Endothelial cell of umbilical vein (primary cell): ENCODE measurements around the gene LRRD1. TPM values are rescaled to one million over a fixed set of nuclear protein-coding genes. Genes with fewer than 3 reads are reported as not detected.

Experiments
- BruUV-seq: library from RNA; stranded (reverse); fragments of 400-500 nt; replicated peaks from 2 replicates; lab custom pipeline; 2021; lab: Mats Ljungman, UMichigan
- CTCF ChIA-PET: fragments of 300-600, 350-600 bp; sonication (Branson Sonifier 250); formaldehyde crosslinking; loops from one replicate; lab custom pipeline; 2021; ENCODE audit warnings: antibody characterized with exemption, inconsistent platforms; lab: Charles Lee
- POLR2A ChIA-PET: fragments of 300-600, 350-600 bp; sonication (Branson Sonifier 250); formaldehyde crosslinking; loops from one replicate; lab custom pipeline; 2021; ENCODE audit warnings: antibody characterized with exemption, inconsistent platforms; lab: Charles Lee
- DNase-seq: peaks from one replicate; pipeline ENCODE4 v3.0.0-alpha.2; 2011; ENCODE audit warnings: low read depth, low spot score
- FAIRE-seq: peaks from 2 replicates; lab custom pipeline; 2011; peaks lifted over from hg19 to GRCh38; lab: Jason Lieb, UNC
- H2AFZ ChIP-seq: 2 replicates; pipeline ENCODE4 v1.6.0; 2012; ENCODE audit warnings: low read depth, low read length, control low read depth, inconsistent platforms
- H3K27ac ChIP-seq: 2 replicates; pipeline ENCODE4 v1.5.1; 2011; ENCODE audit warnings: low read depth, mild to moderate bottlenecking, control low read depth, low read length, moderate library complexity; ENCODE audit not compliant: insufficient read depth
- H3K27me3 ChIP-seq, 2 experiments: 2 replicates each; pipeline versions ENCODE4 v1.6.0 to v1.6.1; 2011; ENCODE audit warnings: low read length in 2 of 2, mixed read lengths in 1 of 2; ENCODE audit not compliant: control insufficient read depth in 2 of 2, insufficient read depth in 2 of 2
- H3K36me3 ChIP-seq, 2 experiments: 2 replicates in 1 of 2; 3 replicates in 1 of 2; pipeline ENCODE4 v1.5.1; 2011; ENCODE audit warnings: low read length in 2 of 2, mild to moderate bottlenecking in 1 of 2, moderate library complexity in 1 of 2; ENCODE audit not compliant: control insufficient read depth in 2 of 2, insufficient read depth in 2 of 2; ENCODE audit errors: extremely low read depth in 1 of 2
- H3K4me1 ChIP-seq: 3 replicates; pipeline ENCODE4 v1.5.1; 2011; ENCODE audit warnings: mild to moderate bottlenecking, low read length; ENCODE audit not compliant: control insufficient read depth, insufficient read depth; ENCODE audit errors: extremely low read depth
- H3K4me2 ChIP-seq: 2 replicates; pipeline ENCODE4 v1.6.1; 2011; ENCODE audit warnings: low read length, control low read depth, mixed read lengths; ENCODE audit not compliant: insufficient read depth
- H3K4me3 ChIP-seq, 3 experiments: fragments of 200-600 bp in 1 of 3; sonication (generic), shearing (Covaris generic) in 1 of 3; replicated peaks in 1 of 3; 2 replicates each; pipeline ENCODE4 v1.5.1; 2011 to 2016; ENCODE audit warnings: control low read depth in 3 of 3, low read length in 3 of 3, mild to moderate bottlenecking in 2 of 3, inconsistent platforms in 1 of 3, low read depth in 1 of 3, moderate library complexity in 1 of 3; ENCODE audit not compliant: insufficient read depth in 1 of 3
- H3K79me2 ChIP-seq: 2 replicates; pipeline ENCODE4 v1.6.0; 2012; ENCODE audit warnings: low read length, inconsistent platforms; ENCODE audit not compliant: control insufficient read depth, insufficient read depth
- H3K9ac ChIP-seq: replicated peaks from 2 replicates; pipeline ENCODE3; 2011; ENCODE audit warnings: low read length, control low read depth; ENCODE audit not compliant: insufficient read depth; ENCODE audit errors: extremely low read depth
- H3K9me1 ChIP-seq: replicated peaks from 3 replicates; pipeline ENCODE4 v1.6.0; 2011; ENCODE audit warnings: mild to moderate bottlenecking, low read length; ENCODE audit not compliant: control insufficient read depth, insufficient read depth; ENCODE audit errors: extremely low read depth
- H3K9me3 ChIP-seq: replicated peaks from 2 replicates; pipeline ENCODE4 v1.5.1; 2012; ENCODE audit warnings: low read length, inconsistent platforms; ENCODE audit not compliant: control insufficient read depth, insufficient read depth
- H4K20me1 ChIP-seq: replicated peaks from 2 replicates; pipeline ENCODE3; 2011; ENCODE audit warnings: mild to moderate bottlenecking, low read length; ENCODE audit not compliant: control insufficient read depth, insufficient read depth; ENCODE audit errors: extremely low read depth
- EZH2 ChIP-seq: IDR thresholded peaks from 2 replicates; pipeline ENCODE4 v1.6.1; 2012; ENCODE audit warnings: borderline replicate concordance, low read depth, mild to moderate bottlenecking, moderate library complexity, low read length, inconsistent platforms; ENCODE audit not compliant: severe bottlenecking
- FOS ChIP-seq: IDR thresholded peaks from 2 replicates; pipeline ENCODE4 v1.6.1; 2011; ENCODE audit warnings: mild to moderate bottlenecking, low read length, moderate library complexity, borderline replicate concordance; ENCODE audit not compliant: insufficient read depth
- GATA2 ChIP-seq: IDR thresholded peaks from 2 replicates; pipeline ENCODE4 v1.7.0; 2011; ENCODE audit warnings: low read depth, mild to moderate bottlenecking, moderate library complexity, mixed read lengths, low read length; ENCODE audit not compliant: insufficient read length, insufficient read depth
- JUN ChIP-seq: IDR thresholded peaks from 2 replicates; pipeline ENCODE4 v1.6.1; 2011; ENCODE audit warnings: borderline replicate concordance, low read depth; ENCODE audit not compliant: insufficient read length, insufficient read depth
- MYC ChIP-seq: IDR thresholded peaks from one replicate; pipeline ENCODE4 v1.6.1; 2011; ENCODE audit warnings: mild to moderate bottlenecking, low read depth, low read length
- POLR2A ChIP-seq: IDR thresholded peaks from 2 replicates; pipeline ENCODE4 v1.6.1; 2012; ENCODE audit warnings: low read depth, mild to moderate bottlenecking, control low read depth, low read length
- POLR2AphosphoS5 ChIP-seq: IDR thresholded peaks from 2 replicates; pipeline ENCODE4 v1.6.1; 2012; ENCODE audit warnings: low read depth, mild to moderate bottlenecking, control low read depth, low read length, moderate library complexity; ENCODE audit not compliant: insufficient read depth
- dilution Hi-C: fragments of 300-500 bp; cut with MboI; formaldehyde crosslinking; loops from one replicate; pipeline ENCODE4 v1.15.0; 2019; ENCODE audit warnings: low sequenced_read_pairs; ENCODE audit not compliant: extremely low pct_ligation_motif_present
- intact Hi-C: fragments of 100-400 bp; cut with micrococcal nuclease; formaldehyde crosslinking; loops from one replicate; pipeline ENCODE4 v1.10.0; 2022
- polyA plus RNA-seq, 4 experiments: library from polyadenylated mRNA; depleted of rRNA in 3 of 4; stranded (reverse) in 3 of 4; unstranded in 1 of 4; fragments of >200 nt; gene quantifications; 2 replicates each; pipeline versions ENCODE4 v1.2.1 to v1.2.3, GENCODE V29; 2011 to 2012; ENCODE audit warnings: missing spikeins in 1 of 4
- total RNA-seq: library from RNA; stranded (reverse); gene quantifications from 2 replicates; pipeline ENCODE4 v1.2.3, GENCODE V29; 2021
- TF ChIP-seq, protein P1 (sequence below): IDR thresholded peaks from 2 replicates; pipeline ENCODE4 v1.6.1; 2011; ENCODE audit not compliant: insufficient read depth, insufficient read length
- TF ChIP-seq, protein P2 (sequence below), 2 donors: IDR thresholded peaks; 1 replicate in 1 of 2; 2 replicates in 1 of 2; pipeline ENCODE4 v1.5.1; 2011; ENCODE audit warnings: low read length in 2 of 2, mild to moderate bottlenecking in 2 of 2, moderate library complexity in 2 of 2, control low read depth in 1 of 2, inconsistent platforms in 1 of 2, low read depth in 1 of 2; ENCODE audit not compliant: insufficient read depth in 1 of 2; ENCODE audit errors: extremely low read depth in 1 of 2

Gene LRRD1
- total and polyA plus RNA-seq, 2 donors (not counting 3 experiments of a cell fraction or from before 2014, with no cell fraction given) = 0.03 to 0.46 TPM

DNA sequence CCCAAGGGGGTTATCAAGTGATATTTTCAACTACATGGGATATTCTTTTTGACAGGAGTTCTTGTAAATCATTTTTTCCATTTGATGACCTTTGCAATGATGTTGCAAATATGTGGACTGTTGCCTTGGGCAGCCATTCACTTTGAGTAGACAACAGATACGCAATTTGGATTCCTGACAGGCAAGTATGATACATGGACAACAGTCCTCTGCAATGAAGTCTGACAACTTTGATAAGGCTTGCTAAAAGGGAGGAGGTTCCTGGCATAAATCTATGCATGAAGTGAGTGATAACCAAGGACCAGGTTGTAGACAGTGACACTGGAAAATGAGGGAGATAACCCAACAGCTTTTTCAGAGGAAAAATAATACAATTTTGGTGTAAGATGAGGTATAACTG lies 17.7 kb downstream of the LRRD1 start:
- TF ChIP-seq FOS (no peak), JUN (no peak), GATA2 (no peak), POLR2A (no peak), POLR2AphosphoS5 (no peak), EZH2 (no peak), MYC (no peak)
- TF ChIP-seq, protein P1, sequence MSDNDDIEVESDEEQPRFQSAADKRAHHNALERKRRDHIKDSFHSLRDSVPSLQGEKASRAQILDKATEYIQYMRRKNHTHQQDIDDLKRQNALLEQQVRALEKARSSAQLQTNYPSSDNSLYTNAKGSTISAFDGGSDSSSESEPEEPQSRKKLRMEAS = no peak
- TF ChIP-seq, protein P2, sequence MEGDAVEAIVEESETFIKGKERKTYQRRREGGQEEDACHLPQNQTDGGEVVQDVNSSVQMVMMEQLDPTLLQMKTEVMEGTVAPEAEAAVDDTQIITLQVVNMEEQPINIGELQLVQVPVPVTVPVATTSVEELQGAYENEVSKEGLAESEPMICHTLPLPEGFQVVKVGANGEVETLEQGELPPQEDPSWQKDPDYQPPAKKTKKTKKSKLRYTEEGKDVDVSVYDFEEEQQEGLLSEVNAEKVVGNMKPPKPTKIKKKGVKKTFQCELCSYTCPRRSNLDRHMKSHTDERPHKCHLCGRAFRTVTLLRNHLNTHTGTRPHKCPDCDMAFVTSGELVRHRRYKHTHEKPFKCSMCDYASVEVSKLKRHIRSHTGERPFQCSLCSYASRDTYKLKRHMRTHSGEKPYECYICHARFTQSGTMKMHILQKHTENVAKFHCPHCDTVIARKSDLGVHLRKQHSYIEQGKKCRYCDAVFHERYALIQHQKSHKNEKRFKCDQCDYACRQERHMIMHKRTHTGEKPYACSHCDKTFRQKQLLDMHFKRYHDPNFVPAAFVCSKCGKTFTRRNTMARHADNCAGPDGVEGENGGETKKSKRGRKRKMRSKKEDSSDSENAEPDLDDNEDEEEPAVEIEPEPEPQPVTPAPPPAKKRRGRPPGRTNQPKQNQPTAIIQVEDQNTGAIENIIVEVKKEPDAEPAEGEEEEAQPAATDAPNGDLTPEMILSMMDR (IDR thresholded peaks at IDR 0.05; ENCODE audit: extremely low read depth in 1 of 2, insufficient read depth in 1 of 2, low read depth in 1 of 2, low read length in 2 of 2) = no peak
- Histone ChIP-seq H3K4me1 (no peaks in the 10 kb centered on the region), H3K79me2 (no peaks in the 10 kb centered on the region), H3K4me3 (no peak overlapping the region), H3K4me2 (no peak overlapping the region), H3K27me3 (no peaks in the 10 kb centered on the region), H4K20me1 (no peaks in the 10 kb centered on the region), H3K36me3 (no peaks in the 10 kb centered on the region), H3K9me3 (no peaks in the 10 kb centered on the region), H2AFZ (no peak overlapping the region), H3K9ac (no peak overlapping the region), H3K27ac (no peak overlapping the region), H3K9me1 (no peaks in the 10 kb centered on the region)
- DNase-seq (no peak), FAIRE-seq (no peak)
- ChIA-PET POLR2A (no interaction called here), CTCF (interaction anchor here (1.1 to 2.2 kb wide), 3 partner anchors 12 to 18 kb away, joined by 4 to 9 read pairs (median 9); partner anchors contain the start of gene LRRD1)
- dilution Hi-C loops (no loop called here), intact Hi-C loops (no loop called here)
- BruUV-seq = no TSS peak
